HUES6 (cell line): ENCODE data around the gene AHRR.

Source experiments
- H3K27ac ChIP-seq: 2 replicates; pipeline ENCODE4 v1.7.0; 2013; ENCODE audit warnings: low read depth, mild to moderate bottlenecking, low read length, inconsistent platforms
- H3K27me3 ChIP-seq: 2 replicates; pipeline ENCODE4 v1.6.1; 2013; ENCODE audit warnings: low read length; ENCODE audit not compliant: control insufficient read depth, insufficient read depth
- H3K36me3 ChIP-seq: 2 replicates; pipeline ENCODE4 v1.6.1; 2013; ENCODE audit warnings: low read length; ENCODE audit not compliant: control insufficient read depth, insufficient read depth
- H3K4me1 ChIP-seq: 2 replicates; pipeline ENCODE4 v1.6.1; 2013; ENCODE audit warnings: low read length; ENCODE audit not compliant: control insufficient read depth, insufficient read depth
- H3K4me3 ChIP-seq: 2 replicates; pipeline ENCODE4 v1.5.1; 2013; ENCODE audit warnings: low read depth, low read length
- H3K9ac ChIP-seq: one replicate; pipeline ENCODE4 v1.6.1; 2013; ENCODE audit warnings: mild to moderate bottlenecking, low read length
- H3K9me3 ChIP-seq: 2 replicates; pipeline ENCODE4 v1.6.1; 2013; ENCODE audit warnings: low read depth, low read length; ENCODE audit not compliant: control insufficient read depth, insufficient read depth

The AHRR gene

GRCh38 chr5:386432-387341, 65.2 kb downstream of the AHRR start:
- no peaks in the 10 kb centered on the region for H3K36me3 ChIP-seq
- H3K27ac ChIP-seq = no peak overlapping the region
- no peak overlapping the region for H3K4me3 ChIP-seq
- H3K9ac ChIP-seq = no peak overlapping the region
- H3K27me3 ChIP-seq = no peaks in the 10 kb centered on the region
- no peaks in the 10 kb centered on the region for H3K9me3 ChIP-seq
- H3K4me1 ChIP-seq = no peaks in the 10 kb centered on the region; the same call in 1 of the 2 replicates

GRCh38 chr5:387491-388265, 66.2 kb downstream of the AHRR start:
- H3K27me3 ChIP-seq = no peaks in the 10 kb centered on the region
- H3K4me3 ChIP-seq = no peak overlapping the region
- no peak overlapping the region for H3K9ac ChIP-seq
- no peaks in the 10 kb centered on the region for H3K9me3 ChIP-seq
- H3K27ac ChIP-seq = no peak overlapping the region
- H3K4me1 ChIP-seq = peaks cover 2% of the 10 kb centered on the region; the same call in 1 of the 2 replicates
- H3K36me3 ChIP-seq = no peaks in the 10 kb centered on the region

GRCh38 chr5:388266-389196, 67.0 kb downstream of the AHRR start:
- H3K4me3 ChIP-seq = no peak overlapping the region
- H3K4me1 ChIP-seq = peaks cover 3% of the 10 kb centered on the region; the same call in 1 of the 2 replicates
- no peaks in the 10 kb centered on the region for H3K36me3 ChIP-seq
- H3K9me3 ChIP-seq = no peaks in the 10 kb centered on the region
- no peak overlapping the region for H3K9ac ChIP-seq
- H3K27ac ChIP-seq = no peak overlapping the region
- H3K27me3 ChIP-seq = no peaks in the 10 kb centered on the region

- H3K4me1 ChIP-seq = peaks cover 6% of the 10 kb centered on the region; the same call in 1 of the 2 replicates
- H3K4me3 ChIP-seq = no peak overlapping the region
- no peak overlapping the region for H3K9ac ChIP-seq
- H3K9me3 ChIP-seq = no peaks in the 10 kb centered on the region
- H3K27me3 ChIP-seq = no peaks in the 10 kb centered on the region
- no peaks in the 10 kb centered on the region for H3K36me3 ChIP-seq
- no peak overlapping the region for H3K27ac ChIP-seq
Observed at GRCh38 chr5:389197-389821, 67.8 kb downstream of the AHRR start.

GRCh38 chr5:389891-390622, 68.5 kb downstream of the AHRR start:
- H3K9me3 ChIP-seq = no peaks in the 10 kb centered on the region
- H3K27ac ChIP-seq = no peak overlapping the region
- no peak overlapping the region for H3K4me3 ChIP-seq
- no peak overlapping the region for H3K9ac ChIP-seq
- H3K4me1 ChIP-seq = peaks cover 10% of the 10 kb centered on the region; the same call in 1 of the 2 replicates
- no peaks in the 10 kb centered on the region for H3K27me3 ChIP-seq
- H3K36me3 ChIP-seq = no peaks in the 10 kb centered on the region

GRCh38 chr5:390623-391491, 69.3 kb downstream of the AHRR start:
- H3K4me1 ChIP-seq = peaks cover 10% of the 10 kb centered on the region; the same call in 1 of the 2 replicates
- H3K27me3 ChIP-seq = no peaks in the 10 kb centered on the region
- H3K4me3 ChIP-seq = no peak overlapping the region
- no peak overlapping the region for H3K9ac ChIP-seq
- no peak overlapping the region for H3K27ac ChIP-seq
- H3K36me3 ChIP-seq = no peaks in the 10 kb centered on the region
- no peaks in the 10 kb centered on the region for H3K9me3 ChIP-seq

GRCh38 chr5:392431-392988, 71.0 kb downstream of the AHRR start:
- no peak overlapping the region for H3K9ac ChIP-seq

GRCh38 chr5:393846-394275, 72.3 kb downstream of the AHRR start:
- no peaks in the 10 kb centered on the region for H3K36me3 ChIP-seq
- no peak overlapping the region for H3K4me3 ChIP-seq
- no peak overlapping the region for H3K9ac ChIP-seq
- no peak overlapping the region for H3K27ac ChIP-seq
- H3K27me3 ChIP-seq = no peaks in the 10 kb centered on the region
- no peaks in the 10 kb centered on the region for H3K9me3 ChIP-seq
- peaks cover 10% of the 10 kb centered on the region; the same call in 1 of the 2 replicates for H3K4me1 ChIP-seq

More at GRCh38 chr5:392431-392988, 71.0 kb downstream of the AHRR start:
- Histone ChIP-seq H3K27me3 (no peaks in the 10 kb centered on the region), H3K9me3 (no peaks in the 10 kb centered on the region), H3K27ac (no peak overlapping the region), H3K36me3 (no peaks in the 10 kb centered on the region), H3K4me3 (no peak overlapping the region), H3K4me1 (peaks cover 10% of the 10 kb centered on the region; the same call in 1 of the 2 replicates)

- Histone ChIP-seq H3K9me3 (no peaks in the 10 kb centered on the region), H3K27me3 (no peaks in the 10 kb centered on the region; the same call in 1 of the 2 replicates), H3K4me3 (no peak overlapping the region), H3K27ac (no peak overlapping the region), H3K9ac (no peak overlapping the region), H3K4me1 (peaks cover 12% of the 10 kb centered on the region), H3K36me3 (no peaks in the 10 kb centered on the region)
Observed at GRCh38 chr5:394671-395155, 73.2 kb downstream of the AHRR start.
